IPS-18c (cell line): Measurements from ENCODE around the gene FGF12.

ENCODE experiments used
- H3K4me3 ChIP-seq: 2 replicates; pipeline ENCODE4 v1.7.0; 2013; ENCODE audit warnings: low read depth, mild to moderate bottlenecking, low read length, moderate library complexity; ENCODE audit not compliant: insufficient read depth
- H3K9me3 ChIP-seq: one replicate; pipeline ENCODE4 v1.6.1; 2013; ENCODE audit warnings: mild to moderate bottlenecking, low read length, moderate library complexity; ENCODE audit not compliant: control insufficient read depth, insufficient read depth

The FGF12 gene

GRCh38 chr3:192365571-192365970, 361.8 kb downstream of the FGF12 start:
- Histone ChIP-seq H3K9me3 (no peaks in the 10 kb centered on the region), H3K4me3 (no peak overlapping the region)

- Histone ChIP-seq H3K9me3 (no peaks in the 10 kb centered on the region), H3K4me3 (no peak overlapping the region)
Measured at GRCh38 chr3:192364316-192364715, 363.0 kb downstream of the FGF12 start.

GRCh38 chr3:192354687-192355086, 372.7 kb downstream of the FGF12 start:
- H3K9me3 ChIP-seq = no peaks in the 10 kb centered on the region
- H3K4me3 ChIP-seq = no peak overlapping the region

- Histone ChIP-seq H3K9me3 (no peaks in the 10 kb centered on the region), H3K4me3 (no peak overlapping the region)
Measured at GRCh38 chr3:192352142-192352541, 375.2 kb downstream of the FGF12 start.

GRCh38 chr3:192351441-192351840, 375.9 kb downstream of the FGF12 start:
- no peak overlapping the region for H3K4me3 ChIP-seq
- H3K9me3 ChIP-seq = no peaks in the 10 kb centered on the region

- H3K4me3 ChIP-seq = no peak overlapping the region
Measured at GRCh38 chr3:192340031-192340430, 387.3 kb downstream of the FGF12 start.

GRCh38 chr3:192339214-192339613, 388.1 kb downstream of the FGF12 start:
- Histone ChIP-seq H3K4me3 (no peak overlapping the region), H3K9me3 (no peaks in the 10 kb centered on the region)

More at GRCh38 chr3:192340031-192340430, 387.3 kb downstream of the FGF12 start:
- H3K9me3 ChIP-seq = no peaks in the 10 kb centered on the region

- Histone ChIP-seq H3K4me3 (no peak overlapping the region), H3K9me3 (no peaks in the 10 kb centered on the region)
Measured at GRCh38 chr3:192336286-192336685, 391.1 kb downstream of the FGF12 start.

- Histone ChIP-seq H3K9me3 (no peaks in the 10 kb centered on the region), H3K4me3 (no peak overlapping the region)
Measured at GRCh38 chr3:192332386-192333291, 394.7 kb downstream of the FGF12 start.

GRCh38 chr3:192331749-192332385, 395.5 kb downstream of the FGF12 start:
- H3K4me3 ChIP-seq = no peak overlapping the region
- no peaks in the 10 kb centered on the region for H3K9me3 ChIP-seq

- Histone ChIP-seq H3K4me3 (no peak overlapping the region), H3K9me3 (no peaks in the 10 kb centered on the region)
Measured at GRCh38 chr3:192326656-192327055, 400.7 kb downstream of the FGF12 start.

GRCh38 chr3:192317564-192317963, 409.8 kb downstream of the FGF12 start:
- H3K9me3 ChIP-seq = no peaks in the 10 kb centered on the region
- H3K4me3 ChIP-seq = no peak overlapping the region

- no peak overlapping the region for H3K4me3 ChIP-seq
Measured at GRCh38 chr3:192313605-192314004, 413.7 kb downstream of the FGF12 start.

GRCh38 chr3:192307631-192308030, 419.7 kb downstream of the FGF12 start:
- H3K4me3 ChIP-seq = no peak overlapping the region
- H3K9me3 ChIP-seq = no peaks in the 10 kb centered on the region

More at GRCh38 chr3:192313605-192314004, 413.7 kb downstream of the FGF12 start:
- no peaks in the 10 kb centered on the region for H3K9me3 ChIP-seq

- Histone ChIP-seq H3K4me3 (no peak overlapping the region), H3K9me3 (no peaks in the 10 kb centered on the region)
Measured at GRCh38 chr3:192303235-192303634, 424.1 kb downstream of the FGF12 start.

GRCh38 chr3:192302721-192303120, 424.6 kb downstream of the FGF12 start:
- no peaks in the 10 kb centered on the region for H3K9me3 ChIP-seq
- no peak overlapping the region for H3K4me3 ChIP-seq

GRCh38 chr3:192299921-192300320, 427.4 kb downstream of the FGF12 start:
- H3K9me3 ChIP-seq = no peaks in the 10 kb centered on the region
- no peak overlapping the region for H3K4me3 ChIP-seq

- no peaks in the 10 kb centered on the region for H3K9me3 ChIP-seq
- no peak overlapping the region for H3K4me3 ChIP-seq
Measured at GRCh38 chr3:192296845-192297244, 430.5 kb downstream of the FGF12 start.
